GM19351 (cell line): Measurements from ENCODE around the gene QSOX1.
"Not testable (repeated sequence)": the region's sequence is repeated elsewhere in the genome, so short reads cannot be mapped to it uniquely, and the experiment has no call there.

Source experiments
- ATAC-seq: cut with Tn5 transposase; IDR thresholded peaks from one replicate; pipeline ENCODE4 v1.9.1; 2021; ENCODE audit warnings: mild to moderate bottlenecking, moderate library complexity; ENCODE audit not compliant: unreplicated experiment

Gene QSOX1

GRCh38 chr1:180188091-180188506 is 33.4 kb downstream of the QSOX1 start:
- no peak for ATAC-seq

DNA sequence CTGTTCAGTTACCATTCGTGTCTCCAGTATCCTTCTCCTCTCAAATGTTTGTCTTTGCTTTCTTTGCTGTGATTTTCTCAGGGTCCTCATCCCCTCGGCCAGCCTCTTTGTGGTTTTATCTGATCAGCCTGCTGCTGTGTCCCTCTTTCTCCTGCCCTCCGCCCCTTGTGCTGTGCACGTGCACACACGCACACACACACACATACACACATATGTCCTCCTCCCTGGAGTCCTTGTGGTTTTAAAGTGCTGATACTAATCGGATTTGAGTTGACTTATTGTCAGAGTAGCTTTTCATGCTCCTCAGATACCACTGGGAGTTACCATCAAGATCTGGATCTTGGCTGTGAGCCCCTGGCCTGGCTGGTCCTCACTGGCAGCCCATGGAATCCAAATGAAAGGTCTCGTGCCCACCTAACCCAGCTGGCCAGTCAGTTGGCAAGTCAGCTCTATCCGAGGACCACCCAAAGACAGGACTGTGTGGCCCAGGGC is 34.1 kb downstream of the QSOX1 start:
- ATAC-seq, result no peak

- ATAC-seq, result no peak
Observed at GRCh38 chr1:180190091-180190490, 35.4 kb downstream of the QSOX1 start.

DNA sequence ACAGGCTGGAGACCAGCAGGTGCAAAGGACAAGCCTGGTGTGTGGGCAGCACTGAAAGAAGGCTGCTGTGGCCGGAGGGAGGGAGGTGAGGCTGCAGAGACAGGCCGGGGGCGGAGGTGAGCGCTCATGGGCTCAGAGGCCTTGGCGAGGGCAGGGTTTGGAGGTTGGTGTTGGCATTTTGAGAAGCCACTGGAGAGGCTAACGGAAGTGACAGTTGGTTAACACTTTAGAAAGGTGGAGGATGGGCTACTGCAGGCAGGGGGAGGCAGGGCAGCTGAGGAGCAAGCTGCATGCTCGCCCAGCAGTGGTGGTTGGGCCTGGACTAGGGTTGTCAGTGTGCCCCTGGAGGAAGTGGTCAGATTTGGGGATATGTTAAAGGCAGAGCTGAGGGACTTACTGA is 37.5 kb downstream of the QSOX1 start:
- ATAC-seq, result no peak

- no peak for ATAC-seq
Observed at GRCh38 chr1:180193141-180194047, 38.7 kb downstream of the QSOX1 start.

DNA sequence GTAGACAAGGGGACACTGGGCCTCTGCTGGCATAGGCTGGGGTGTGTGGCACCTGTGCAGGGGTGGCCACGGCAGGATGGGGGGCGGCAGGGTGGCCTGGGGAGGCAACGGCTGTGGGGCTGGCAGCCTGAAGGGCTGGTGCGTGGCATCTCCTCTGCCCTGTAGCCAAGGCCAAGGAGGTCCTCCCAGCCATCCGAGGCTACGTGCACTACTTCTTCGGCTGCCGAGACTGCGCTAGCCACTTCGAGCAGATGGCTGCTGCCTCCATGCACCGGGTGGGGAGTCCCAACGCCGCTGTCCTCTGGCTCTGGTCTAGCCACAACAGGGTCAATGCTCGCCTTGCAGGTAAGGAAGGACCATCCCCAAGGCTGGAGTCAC is 39.4 kb downstream of the QSOX1 start:
- ATAC-seq, result no peak

DNA sequence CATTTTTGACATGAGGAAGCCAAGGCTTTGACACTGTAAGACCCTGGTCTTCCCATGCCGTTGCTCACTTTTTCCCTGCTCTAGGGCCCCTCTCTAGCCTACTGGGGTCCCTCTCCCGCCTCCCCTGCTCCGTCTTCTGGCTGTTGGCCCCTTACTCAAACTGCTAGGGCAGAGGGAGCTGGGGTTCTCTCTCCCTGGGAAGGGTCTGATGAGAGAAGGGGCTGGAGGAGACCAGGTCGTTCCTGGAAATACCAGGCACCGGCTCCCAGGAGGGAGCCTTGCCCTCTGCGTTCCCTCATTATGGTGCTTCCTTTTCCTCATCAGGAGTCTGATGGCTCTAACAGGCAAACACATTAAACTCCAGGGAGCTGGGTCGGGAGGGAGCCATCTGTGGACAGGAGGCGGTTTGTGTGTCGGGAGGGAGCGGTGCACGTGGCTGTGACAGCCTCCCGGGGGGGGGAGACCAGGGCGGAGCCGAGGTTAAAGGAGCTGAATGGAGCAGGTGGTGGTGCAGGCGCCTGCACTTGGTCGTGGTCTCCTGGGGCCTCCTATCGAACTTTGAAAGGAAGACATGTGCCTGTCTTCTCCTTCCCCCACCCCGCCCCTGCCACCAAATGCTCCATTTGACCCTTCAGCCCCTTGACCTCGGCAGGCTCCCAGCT is 40.0 kb downstream of the QSOX1 start:
- no peak for ATAC-seq

- ATAC-seq, result no peak
Observed at GRCh38 chr1:180195401-180195800, 40.7 kb downstream of the QSOX1 start.

- ATAC-seq, result no peak
Observed at GRCh38 chr1:180195916-180196315, 41.2 kb downstream of the QSOX1 start.

DNA sequence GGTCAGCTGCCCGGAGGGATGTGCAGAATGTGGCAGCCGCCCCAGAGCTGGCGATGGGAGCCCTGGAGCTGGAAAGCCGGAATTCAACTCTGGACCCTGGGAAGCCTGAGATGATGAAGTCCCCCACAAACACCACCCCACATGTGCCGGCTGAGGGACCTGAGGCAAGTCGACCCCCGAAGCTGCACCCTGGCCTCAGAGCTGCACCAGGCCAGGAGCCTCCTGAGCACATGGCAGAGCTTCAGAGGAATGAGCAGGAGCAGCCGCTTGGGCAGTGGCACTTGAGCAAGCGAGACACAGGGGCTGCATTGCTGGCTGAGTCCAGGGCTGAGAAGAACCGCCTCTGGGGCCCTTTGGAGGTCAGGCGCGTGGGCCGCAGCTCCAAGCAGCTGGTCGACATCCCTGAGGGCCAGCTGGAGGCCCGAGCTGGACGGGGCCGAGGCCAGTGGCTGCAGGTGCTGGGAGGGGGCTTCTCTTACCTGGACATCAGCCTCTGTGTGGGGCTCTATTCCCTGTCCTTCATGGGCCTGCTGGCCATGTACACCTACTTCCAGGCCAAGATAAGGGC is 41.9 kb downstream of the QSOX1 start:
- ATAC-seq, result no peak

DNA sequence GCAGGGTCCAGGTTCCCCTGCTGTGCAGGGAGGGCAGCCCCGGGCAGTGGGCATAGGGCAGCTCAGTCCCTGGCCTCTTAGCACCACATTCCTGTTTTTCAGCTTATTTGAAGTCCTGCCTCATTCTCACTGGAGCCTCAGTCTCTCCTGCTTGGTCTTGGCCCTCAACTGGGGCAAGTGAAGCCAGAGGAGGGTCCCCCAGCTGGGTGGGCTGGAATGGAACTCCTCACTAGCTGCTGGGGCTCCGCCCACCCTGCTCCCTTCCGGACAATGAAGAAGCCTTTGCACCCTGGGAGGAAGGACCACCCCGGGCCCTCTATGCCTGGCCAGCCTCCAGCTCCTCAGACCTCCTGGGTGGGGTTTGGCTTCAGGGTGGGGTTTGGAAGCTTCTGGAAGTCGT is 42.6 kb downstream of the QSOX1 start:
- no peak for ATAC-seq

DNA sequence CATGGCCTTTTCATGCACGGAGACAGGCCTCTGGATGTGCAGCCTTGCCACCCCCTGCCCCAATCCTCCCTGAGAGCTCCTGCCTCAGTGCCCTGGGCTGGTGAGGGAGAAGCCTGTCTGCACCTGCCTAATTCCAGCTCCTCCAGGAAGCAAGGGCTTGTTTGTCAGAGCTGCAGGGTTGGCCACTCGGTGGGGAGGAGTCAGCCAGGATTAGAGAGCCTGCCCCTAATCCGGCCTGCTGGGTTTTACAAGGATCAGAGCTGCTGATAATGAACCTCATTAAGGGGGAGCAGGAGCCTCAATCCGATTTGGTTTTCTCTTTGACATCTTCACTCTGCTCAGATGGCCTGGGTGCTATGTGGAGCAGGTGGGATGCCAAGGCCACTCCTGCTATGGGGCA is 43.5 kb downstream of the QSOX1 start:
- no peak for ATAC-seq

- ATAC-seq, result no peak
Observed at GRCh38 chr1:180198611-180199010, 43.9 kb downstream of the QSOX1 start.

- no peak for ATAC-seq
Observed at GRCh38 chr1:180199018-180199417, 44.3 kb downstream of the QSOX1 start.

- no peak for ATAC-seq
Observed at GRCh38 chr1:180201451-180202200, 47.0 kb downstream of the QSOX1 start.

DNA sequence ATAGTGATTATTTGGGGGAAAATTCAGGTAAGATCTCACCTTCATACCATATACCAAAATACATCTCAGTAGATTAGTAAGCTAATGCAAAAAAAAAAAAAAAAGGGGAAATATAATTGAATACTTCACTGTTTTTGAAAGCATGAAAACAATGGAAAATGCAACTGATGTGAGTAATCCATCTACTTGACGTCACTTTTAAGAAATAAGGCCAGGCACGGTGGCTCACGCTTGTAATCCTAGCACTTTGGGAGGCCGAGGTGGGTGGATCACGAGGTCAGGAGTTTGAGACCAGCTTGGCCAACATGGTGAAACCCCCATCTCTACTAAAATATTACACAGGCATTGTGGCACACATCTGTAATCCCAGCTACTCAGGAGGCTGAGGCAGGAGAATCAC is 47.9 kb downstream of the QSOX1 start:
- not testable (repeated sequence) for ATAC-seq

GRCh38 chr1:180204231-180204630 is 49.6 kb downstream of the QSOX1 start:
- no peak for ATAC-seq

DNA sequence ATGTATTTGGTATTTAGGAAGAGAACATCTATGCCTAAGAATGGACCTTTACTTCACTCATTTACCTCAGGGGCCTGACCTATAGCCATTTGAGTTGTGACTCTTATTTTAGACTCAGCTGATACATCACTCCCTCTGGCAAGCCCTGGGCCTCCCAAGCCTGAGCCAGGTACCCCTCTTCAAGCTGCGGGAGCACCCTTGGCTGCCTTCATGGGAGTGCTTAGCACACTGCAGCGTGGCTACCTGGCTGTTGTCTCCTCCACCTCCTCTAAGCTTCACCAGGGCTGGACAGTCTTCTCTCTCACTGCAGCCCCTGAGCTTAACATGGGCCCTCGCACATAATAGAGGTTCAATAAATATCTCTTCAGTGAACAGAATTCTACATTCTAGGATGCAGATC is 51.9 kb downstream of the QSOX1 start:
- no peak for ATAC-seq

- no peak for ATAC-seq
Observed at GRCh38 chr1:180208264-180208663, 53.6 kb downstream of the QSOX1 start.

GRCh38 chr1:180210008-180210620 is 55.4 kb downstream of the QSOX1 start:
- no peak for ATAC-seq
